Stimulated activated naive CD4-positive, alpha-beta T cell treated with Interleukin-2 at 50 U/mL for 16 hours (primary cell): ENCODE data around the gene SLC37A2.
"Not testable (repeated sequence)": the region's sequence is repeated elsewhere in the genome, so short reads cannot be mapped to it uniquely, and the experiment has no call there.

ENCODE experiments used
- DNase-seq: peaks from one replicate; lab custom pipeline; 2025; lab: John Stamatoyannopoulos, UW

The SLC37A2 gene

DNA sequence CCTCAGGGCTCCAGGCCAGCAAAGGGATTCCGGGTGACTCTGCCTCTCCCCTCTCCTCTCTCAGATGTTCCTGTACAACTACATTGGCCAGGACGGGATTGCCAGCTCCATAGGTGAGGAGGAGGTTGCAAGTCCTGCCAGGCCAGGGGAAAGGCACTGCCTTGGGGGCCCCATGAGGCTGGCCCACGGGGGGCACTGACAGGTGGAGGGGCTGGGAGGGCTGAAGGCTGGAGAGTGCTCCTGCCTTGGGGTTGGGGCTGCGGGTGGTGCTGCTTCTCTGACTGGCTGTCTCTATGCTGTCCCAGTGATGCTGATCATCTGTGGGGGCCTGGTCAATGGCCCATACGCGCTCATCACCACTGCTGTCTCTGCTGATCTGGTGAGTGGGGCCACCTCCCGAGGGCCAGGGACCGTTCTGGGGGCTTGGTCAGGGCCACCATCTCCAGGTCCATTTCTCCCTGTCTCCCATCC is 21.7 kb downstream of the SLC37A2 start:
- no peak for DNase-seq

DNA sequence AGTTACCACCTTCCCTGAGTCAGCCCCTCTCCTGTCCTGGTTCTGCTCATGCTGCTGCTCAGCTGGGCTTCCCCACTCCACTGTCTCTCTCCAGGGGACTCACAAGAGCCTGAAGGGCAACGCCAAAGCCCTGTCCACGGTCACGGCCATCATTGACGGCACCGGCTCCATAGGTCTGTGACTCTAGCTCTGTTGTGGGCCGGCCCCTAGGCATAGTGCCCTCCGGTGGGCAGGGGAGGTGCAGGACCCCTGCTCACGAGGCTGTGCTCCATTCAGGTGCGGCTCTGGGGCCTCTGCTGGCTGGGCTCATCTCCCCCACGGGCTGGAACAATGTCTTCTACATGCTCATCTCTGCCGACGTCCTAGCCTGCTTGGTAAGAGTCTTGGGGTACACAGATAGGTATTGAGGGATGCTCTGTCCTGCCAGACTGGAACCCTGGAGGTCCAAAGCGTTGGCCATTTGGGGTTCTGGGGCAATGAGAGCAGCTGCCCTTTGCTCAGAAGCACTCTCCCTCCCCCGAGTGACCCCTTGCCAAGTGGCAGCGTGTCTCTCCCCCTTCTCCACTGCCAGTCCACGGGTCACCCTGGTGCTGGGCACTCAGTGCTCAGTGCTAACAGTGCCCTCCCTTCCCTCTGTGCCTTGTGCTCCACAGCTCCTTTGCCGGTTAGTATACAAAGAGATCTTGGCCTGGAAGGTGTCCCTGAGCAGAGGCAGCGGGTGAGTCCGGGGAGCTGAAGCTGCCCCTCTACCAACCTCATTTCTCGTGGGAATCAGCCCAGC is 22.4 kb downstream of the SLC37A2 start:
- DNase-seq: no peak

DNA sequence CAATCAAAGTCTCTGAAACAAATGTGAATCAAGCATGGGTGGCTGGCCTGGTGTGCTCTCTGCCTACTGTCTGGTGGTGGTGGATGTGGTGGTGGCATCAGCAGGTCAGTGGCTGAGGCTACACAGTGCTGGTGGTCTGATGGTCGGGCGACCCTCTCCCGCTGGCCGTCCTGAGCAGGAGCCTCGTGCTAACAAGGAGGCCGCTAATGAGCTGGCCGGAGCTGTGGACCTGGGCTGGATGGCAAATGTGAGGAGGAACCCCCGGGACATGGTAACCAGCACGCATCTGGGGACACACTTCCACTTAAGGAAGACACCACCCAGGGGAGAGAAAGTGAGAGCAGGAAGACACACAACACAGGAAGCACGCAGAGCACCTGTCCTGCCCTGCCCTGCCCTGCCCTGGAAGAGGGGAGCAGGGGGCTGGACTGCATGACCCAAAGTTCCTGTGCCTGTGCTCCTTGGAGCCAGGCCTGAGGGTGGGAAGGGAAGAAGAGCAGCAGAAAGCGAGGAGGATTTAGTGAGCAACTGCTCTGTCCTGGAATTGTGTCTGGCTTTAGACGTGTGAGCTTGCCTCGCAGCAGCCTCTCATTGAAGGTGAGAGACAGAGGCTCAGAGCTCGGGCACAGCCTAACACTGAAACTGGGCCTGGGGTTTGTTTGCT is 23.7 kb downstream of the SLC37A2 start:
- DNase-seq: no peak

DNA sequence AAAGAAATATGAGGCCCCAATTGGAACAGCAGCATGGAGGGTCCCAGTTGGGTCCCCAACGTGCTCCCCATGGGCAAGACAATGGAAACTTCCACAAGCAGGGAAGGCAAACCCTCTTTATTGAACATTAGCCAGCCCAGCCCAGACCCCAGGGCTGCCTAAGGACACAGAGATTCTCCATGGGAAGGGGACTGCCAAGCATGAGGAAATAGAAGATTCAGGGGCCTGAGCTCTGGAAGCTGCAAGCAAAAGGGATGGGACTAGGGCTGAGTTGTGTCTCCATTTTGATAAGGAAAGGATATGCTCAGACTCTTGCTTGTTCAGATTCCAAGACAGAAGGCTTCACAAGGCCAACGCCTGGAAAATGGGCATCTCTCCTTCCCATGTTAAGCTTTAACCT is 25.0 kb downstream of the SLC37A2 start:
- DNase-seq: no peak

DNA sequence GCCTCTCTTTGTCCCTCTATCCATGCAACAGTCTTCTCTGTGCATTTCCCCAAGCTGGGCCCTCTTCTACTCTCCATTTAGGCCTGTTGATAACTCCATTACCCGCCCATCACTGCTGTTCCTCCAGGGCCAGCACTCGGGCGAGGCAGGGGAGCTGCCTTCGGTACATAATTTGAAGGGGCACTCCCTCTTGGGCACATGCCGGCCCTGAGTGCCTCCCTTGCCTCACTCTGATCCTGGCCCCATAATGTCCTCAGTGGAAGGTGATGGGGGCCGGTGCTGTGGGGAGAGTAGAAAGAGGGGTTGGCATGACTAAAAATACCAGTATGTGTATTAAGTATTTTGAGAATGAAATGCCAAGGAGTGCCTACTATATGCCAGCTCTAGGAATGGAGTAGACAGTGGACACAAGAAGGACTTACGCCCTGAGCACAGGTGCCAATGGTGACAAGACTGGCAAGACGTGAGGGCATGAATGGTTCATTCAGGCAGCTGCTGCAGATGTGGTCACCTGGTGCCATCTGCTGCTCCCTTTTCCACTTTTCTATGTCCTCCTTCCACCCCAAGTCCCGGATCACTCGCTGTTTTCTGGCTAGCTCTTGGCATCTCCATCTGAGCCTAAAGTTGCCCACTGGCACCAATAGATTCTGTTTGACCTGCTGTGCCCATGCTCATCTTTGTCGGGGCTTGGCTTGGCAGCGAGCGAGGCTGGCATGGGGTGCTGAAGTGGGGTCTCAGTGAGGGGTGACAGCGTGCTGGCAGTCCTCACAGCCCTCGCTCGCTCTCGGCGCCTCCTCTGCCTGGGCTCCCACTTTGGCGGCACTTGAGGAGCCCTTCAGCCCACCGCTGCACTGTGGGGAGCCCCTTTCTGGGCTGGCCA is 25.7 kb downstream of the SLC37A2 start:
- no peak for DNase-seq

DNA sequence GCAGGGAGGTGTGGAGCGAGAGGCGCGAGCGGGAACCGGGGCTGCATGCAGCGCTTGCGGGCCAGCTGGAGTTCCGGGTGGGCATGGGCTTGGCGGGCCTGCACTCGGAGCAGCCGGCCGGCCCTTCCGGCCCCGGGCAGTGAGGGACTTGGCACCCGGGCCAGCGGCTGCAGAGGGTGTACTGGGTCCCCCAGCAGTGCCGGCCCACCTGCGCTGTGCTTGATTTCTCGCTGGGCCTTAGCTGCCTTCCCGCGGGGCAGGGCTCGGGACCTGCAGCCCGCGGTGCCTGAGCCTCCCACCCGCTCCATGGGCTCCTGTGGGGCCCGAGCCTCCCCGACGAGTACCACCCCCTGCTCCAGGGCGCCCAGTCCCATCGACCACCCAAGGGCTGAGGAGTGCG is 26.4 kb downstream of the SLC37A2 start:
- not testable (repeated sequence) for DNase-seq

DNA sequence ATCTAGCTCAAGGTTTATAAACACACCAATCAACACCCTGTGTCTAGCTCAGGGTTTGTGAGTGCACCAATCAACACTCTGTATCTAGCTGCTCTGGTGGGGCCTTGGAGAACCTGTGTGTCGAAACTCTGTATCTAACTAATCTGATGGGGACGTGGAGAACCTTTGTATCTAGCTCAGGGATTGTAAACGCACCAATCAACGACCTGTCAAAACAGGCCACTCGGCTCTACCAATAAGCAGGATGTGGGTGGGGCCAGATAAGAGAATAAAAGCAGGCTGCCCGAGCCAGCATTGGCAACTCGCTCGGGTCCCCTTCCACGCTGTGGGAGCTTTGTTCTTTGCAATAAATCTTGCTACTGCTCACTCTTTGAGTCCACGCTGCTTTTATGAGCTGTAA is 27.0 kb downstream of the SLC37A2 start:
- DNase-seq: not testable (repeated sequence)

DNA sequence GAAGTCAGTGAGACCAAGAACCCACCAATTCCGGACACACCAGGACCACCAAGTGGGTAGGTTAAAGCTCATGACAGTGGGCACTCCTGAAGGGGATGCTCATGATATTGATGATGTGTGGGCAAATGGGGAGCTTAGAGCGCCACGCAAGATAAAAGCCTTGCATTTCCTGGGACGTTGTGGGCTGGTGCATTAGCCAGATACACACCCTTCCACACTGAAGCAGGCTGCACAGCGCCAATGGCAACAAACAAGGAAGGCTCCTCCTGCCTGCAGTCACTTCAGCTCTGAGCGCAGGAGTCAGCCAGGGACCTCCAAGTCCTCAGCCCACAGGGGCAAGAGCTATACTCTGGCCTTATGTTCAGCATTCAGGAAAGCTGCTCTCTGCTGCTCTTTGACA is 27.7 kb downstream of the SLC37A2 start:
- no peak for DNase-seq

DNA sequence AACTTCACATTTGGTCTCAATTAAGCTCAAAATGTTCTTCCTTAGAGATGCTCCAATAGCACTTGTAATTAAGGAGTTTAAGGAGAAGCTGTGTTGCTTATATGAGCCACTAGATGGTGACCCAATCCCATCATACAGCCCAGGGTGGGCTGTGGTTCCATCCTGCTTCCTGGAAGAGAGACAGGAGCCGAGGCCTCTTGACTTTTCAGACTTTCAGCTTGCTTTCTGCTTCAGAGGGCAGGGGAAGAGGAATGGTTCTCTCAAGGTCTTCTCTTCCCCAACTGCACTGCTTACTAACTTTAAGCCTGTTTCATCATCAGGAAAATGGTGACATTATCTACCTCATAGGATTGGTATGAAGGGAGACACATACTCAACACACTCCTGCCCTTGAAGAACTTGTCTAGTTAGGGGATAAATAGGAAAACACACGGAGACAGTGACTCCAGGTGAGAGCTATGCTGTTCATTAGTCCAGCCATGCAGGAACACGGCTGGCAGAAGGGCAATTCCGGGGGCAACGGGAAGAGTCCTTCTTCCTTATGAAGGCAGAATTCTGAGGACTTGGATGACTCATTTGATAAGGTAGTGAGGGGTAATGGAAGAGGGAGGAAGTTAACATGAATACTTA is 28.3 kb downstream of the SLC37A2 start:
- no peak for DNase-seq

DNA sequence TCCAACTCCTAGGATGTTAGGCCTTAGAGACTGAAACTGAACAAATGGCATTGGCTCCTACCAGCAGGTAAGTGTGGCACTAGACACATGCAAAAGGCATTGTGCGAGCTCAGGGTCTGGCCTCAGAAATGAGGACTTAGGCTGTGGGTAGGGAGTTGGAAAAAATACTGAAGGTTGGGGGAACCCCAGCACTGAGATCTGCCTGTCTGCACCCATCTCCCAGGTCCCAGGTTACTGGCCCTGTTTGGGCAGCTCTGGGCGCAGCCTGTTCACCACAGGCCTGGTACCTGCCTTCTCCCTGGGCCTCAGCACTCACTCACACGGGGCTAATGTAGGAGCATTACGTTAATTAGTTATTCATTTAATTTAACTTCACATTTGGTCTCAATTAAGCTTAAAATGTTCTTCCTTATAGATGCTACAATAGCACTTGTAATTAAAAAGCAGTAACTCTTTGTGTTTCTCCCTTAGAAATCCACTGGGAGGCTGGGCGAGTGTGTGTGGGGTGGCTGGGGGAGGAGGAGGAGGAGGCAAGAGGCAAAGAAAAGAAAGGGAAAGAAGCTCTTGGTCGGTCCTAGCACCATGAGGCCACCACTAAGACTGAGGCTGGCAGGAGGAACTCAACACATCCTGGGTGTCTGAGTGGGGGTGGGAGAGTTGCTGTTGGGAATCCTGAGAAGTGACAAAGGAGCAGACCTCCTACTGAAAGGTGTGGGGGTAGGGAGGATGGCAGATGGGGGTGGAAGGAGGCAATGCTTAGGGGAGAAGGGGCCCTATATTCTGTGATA is 29.0 kb downstream of the SLC37A2 start:
- no peak for DNase-seq

DNA sequence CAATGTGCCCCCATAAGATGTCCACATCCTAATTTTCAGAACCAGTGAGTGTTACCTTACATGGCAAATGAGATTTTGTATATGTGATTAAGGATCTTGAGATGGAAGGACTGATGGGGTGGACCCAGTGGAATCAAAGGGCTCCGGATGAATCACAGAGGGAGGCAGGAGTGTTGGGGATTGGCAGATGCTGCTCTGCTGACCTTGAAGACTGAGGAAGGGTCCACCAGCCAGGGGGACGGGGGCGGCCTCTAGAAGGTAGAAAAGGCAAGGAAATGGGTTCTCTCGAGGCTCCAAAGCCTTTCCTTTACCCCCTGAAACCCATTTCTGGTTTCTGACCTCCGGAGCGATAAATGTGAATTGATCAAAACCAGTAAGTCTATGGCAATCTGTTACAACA is 29.6 kb downstream of the SLC37A2 start:
- no peak for DNase-seq

DNA sequence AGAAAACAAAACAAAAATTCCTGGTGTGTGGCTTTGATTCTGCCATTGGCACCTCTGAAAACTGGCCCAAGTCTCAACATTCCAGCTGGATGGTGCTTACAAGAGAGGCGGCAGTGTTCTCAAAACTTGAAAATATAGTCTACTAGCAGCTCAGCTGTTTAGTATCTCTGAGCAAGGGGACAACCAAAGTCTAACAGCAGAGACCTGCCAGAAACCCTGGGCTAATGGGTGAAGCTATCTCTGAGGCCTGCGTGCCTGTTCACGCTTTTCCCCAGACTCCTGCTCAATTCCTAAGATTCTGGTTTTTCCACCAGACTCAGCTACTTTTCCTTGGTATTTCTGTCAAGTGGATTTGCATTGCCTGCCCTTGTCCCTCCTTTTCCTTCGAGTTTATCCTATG is 30.4 kb downstream of the SLC37A2 start:
- no peak for DNase-seq

DNA sequence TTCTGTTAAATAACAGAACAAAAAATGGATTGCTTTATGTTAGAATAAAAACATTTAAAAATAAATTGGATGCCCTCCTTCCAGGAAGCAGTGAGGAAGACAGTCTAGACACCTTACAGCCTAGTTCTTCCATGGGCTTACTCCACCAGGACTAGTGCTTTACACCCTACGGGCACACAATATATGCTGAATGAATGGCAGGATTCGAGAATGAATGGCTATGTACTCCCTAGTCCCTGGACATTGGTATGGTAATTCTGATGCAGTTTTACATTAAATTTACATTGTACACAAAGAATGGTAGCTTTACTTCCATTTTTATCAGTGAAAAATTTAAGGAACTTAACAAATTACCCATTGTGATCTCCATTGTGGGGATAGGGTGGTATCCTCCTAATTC is 31.6 kb downstream of the SLC37A2 start:
- no peak for DNase-seq

DNA sequence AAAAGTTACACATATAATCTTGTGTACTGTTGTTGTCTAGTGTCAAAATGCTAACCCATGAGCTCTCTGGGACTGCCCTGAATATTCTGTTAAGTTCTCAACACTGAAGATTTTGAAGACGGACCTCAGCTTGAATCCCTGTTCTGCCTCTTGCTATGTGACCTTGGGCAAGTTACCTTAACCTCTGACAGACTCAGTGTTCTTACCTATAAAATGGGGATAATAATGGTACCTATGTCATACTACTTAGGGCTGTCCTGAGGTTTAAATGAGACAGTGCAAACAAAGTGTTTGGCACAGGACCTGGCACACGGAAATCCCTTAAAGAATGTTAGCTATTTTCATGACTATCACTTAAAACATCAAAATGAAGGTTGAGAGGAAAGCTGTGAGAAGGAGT is 37.0 kb downstream of the SLC37A2 start:
- DNase-seq: no peak

DNA sequence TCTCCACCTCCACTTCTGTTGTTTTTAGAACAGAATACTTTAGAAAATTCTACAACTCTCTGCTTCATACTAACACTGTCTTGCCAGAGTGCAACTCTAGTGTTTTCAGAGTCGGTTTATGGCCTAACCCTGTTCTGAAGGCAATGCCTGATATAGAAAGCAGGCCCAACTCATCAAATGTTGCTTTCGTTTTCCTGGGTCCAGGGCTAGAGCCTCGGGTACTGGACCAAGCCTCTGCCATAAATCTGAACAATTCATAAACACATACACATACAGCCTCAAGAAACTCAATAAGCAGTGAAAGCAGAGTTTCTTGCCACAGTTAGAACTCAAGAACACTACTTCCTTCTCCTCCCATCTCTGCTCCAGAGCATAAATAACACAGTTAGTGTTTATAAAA is 38.5 kb downstream of the SLC37A2 start:
- no peak for DNase-seq

DNA sequence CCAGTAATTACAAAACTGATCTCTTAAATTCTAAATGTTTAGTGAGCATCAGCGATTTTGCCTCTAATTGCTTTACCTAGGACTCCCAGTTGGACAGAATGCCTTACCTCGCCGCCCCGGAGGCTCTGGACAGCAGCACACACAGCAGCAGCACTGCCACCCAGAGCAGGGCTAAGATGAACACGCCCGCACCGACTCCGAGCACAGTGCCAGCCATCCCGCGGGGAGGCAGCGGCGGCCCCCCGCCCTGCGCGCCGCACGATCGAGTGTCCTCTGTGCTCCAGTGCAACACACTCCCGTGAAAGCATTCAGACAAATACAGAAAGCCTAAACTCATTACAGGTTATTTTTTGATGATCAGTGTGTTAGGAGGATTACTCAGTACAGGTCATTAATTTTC is 38.9 kb downstream of the SLC37A2 start:
- no peak for DNase-seq

DNA sequence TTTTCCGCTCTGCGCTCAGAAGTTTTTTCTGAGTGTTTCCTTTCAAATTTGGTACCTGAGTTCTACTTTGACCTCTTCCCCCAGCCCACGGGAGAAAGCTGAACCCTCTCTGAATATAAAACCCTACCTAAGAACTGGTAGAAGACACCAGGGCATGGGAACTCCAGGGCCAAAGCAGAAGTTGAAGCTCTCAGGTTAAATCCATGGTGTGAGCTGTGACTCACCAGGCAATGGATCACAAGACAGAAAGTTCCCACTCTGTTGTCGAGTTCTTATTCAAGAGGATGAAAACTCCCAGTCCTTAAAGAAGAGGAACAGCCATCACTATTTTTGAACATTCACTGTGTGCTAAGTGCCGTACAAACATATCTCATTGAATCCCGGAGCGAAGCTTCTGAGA is 39.4 kb downstream of the SLC37A2 start:
- no peak for DNase-seq

DNA sequence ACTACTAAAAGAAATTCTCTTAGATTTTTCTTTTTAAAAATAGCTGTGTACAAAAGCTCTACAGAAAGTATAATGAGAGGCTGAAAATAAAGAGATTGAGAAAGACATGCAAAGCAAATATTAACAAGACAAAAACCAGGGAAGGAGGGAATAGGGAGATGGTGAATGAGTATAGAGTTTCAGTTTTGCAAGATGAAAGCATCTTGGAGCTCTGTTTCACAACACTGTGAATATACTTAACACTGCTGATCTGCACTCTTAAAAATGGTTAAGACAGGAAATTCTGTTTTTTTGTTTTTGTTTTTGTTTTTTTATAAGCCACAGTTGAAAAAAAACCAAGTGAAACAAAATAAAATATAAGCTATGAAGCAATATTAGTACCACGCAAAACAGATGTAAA is 42.8 kb downstream of the SLC37A2 start:
- DNase-seq: no peak

DNA sequence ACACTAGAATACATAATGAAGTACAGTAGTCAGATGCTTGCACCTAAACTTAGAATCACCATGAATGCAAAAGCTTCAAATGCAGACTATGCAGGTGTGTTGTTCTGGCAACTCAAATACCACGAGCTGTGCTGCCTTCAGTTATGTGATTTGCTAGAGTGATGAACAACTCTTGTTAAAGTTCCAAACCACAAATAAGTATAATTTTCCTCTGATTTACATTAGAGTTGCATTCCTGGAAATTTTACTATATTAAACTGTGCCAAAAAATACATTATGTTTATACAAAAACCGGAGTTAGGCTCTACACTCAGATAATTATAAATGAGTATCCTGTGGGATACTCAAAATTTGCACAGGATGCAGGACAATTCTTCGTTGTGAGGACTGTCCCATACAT is 45.4 kb downstream of the SLC37A2 start:
- DNase-seq: no peak

DNA sequence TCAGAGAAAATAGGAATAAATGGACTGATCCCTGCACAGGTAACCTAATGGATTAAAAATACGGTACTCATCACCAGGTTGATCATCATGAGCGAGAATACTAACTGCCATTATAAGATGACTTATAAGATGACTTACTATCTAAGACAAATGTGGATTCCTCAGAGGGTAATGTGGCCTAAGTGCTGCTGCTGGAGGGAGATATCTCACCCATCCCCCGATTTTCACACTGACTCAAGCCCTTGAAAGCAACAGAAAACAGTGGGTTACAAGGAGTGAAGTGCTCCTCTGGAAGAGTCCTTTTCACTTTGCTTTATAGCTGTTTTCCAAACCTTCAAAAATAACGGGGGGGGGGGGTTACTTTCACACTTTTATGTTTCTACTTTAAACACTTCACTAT is 47.4 kb downstream of the SLC37A2 start:
- DNase-seq: no peak

DNA sequence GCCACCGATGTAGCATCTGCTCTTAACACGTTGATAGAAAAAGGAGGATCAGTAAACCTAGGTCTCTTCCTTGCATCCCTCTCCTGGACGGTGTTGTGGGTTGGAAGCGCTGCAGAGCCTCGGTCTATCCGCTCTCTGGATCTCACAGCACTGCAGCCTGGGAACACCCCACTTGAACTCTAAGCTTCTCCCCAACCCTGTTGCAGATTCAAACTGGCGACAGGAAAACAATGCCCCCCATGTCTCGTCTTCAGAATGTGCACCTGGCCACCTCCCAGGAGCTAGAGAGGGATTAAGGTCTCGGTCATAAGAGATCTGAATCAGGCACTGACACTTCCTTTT is 47.9 kb downstream of the SLC37A2 start:
- no peak for DNase-seq
